Middle frontal gyrus (tissue), 1 donor: ENCODE results near the gene EHBP1.
"Not testable (repeated sequence)": the region's sequence is repeated elsewhere in the genome, so short reads cannot be mapped to it uniquely, and the experiment has no call there.

ENCODE experiments used
- DNase-seq: peaks from one replicate; pipeline ENCODE4 v3.0.0-alpha.2; 2015; ENCODE audit warnings: low spot score; ENCODE audit errors: extremely low spot score

The EHBP1 gene

DNA sequence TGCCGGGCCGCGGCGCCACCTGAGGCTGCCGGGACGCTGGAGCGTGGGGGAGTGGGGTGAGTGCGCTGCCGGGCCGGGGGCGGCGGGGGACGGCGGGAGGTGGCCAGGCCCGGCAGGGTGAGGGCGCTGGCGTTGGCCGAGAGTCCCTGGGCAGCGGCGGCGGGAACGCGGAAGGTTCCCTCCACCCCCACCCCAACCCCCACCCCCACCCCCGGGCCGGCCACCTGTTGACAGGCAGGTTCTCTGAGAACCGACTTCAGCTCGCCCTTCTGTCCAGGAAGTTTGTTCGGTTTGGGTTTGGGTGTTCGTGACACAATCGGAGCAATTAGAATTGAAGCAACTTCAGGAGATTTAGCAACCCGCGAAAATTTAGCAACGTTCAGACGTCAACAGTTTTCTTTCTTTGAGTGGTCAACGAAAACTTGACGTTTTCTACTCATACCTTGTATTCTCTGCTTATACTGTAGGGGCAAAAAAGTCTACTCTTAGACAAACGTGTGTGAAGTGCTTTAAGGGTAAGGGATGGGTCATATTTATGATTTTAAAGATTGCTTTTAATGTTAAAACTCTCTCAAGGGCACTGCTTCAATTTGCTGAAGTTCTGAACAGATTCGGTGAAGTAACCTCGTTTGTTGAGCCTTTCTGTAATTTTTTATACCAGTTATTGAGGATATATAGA lies 354.4 kb downstream of the EHBP1 start:
- no peak for DNase-seq

DNA sequence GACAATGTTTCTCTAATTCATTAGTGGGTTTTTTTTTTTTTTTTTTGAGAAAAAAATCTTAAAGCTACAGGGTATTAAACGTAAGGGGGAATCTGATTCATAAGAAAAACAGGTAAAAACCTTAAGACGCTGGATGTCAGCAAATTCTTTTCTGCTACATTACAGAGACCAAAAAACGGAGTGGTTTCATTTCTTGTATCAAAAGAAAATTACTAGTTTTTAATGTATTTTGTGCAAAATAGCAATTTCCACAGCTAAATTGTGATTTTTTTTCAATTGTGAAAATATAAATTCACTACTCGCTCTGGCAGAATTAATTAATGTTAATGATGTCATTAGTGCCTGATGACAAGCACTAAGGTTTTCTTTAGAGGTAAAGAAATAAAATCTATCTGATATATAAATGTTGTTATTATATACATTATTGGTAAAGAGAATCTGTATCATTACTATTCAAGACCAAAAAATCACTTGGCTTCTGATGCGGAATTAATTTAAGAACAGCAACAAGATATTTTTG lies 355.0 kb downstream of the EHBP1 start:
- no peak for DNase-seq

DNA sequence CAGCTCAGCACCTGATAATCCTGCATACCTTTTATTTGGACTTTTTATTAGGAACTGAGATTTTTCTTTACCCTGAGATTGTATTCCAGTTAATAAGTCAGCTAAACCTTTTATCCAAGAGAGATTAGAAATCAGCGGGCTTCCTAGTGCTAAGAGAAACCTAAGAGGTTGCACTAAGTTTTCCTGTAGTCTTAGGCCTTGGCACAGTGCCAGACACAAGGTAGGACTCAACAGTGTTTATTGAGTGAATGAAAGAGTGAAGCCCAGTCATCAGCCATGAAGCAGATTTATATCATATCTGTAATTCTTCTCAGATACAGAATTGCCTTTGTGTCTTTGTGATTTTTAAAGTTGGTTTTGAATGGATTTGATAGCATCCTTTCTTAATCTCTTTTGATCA lies 358.7 kb downstream of the EHBP1 start:
- DNase-seq = no peak

DNA sequence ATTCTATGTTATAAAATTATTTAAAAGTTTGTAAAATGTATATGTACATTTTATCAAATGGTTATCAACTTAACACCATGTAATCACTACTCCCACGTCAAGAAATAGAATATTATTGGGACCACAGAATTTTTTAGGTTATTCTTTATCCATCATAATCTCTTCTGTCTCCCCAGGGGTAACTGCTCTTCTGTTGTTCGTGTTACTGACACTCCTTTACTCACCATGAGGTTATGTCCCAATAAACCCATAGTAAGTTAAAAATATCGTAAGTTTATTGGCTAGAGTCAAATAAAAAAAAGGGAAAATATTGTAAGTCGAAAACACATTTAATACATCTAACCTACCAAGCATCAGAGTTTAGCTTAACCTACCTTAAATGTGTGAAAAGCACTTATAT lies 359.1 kb downstream of the EHBP1 start:
- no peak for DNase-seq

- DNase-seq = no peak
Observed at GRCh38 chr2:63066265-63066664, 360.8 kb downstream of the EHBP1 start.

GRCh38 chr2:63066838-63067237 lies 361.3 kb downstream of the EHBP1 start:
- DNase-seq = no peak

- no peak for DNase-seq
Observed at GRCh38 chr2:63071664-63072063, 366.2 kb downstream of the EHBP1 start.

GRCh38 chr2:63073994-63074393 lies 368.5 kb downstream of the EHBP1 start:
- no peak for DNase-seq

- DNase-seq = not testable (repeated sequence)
Observed at GRCh38 chr2:63074399-63074798, 368.9 kb downstream of the EHBP1 start.

DNA sequence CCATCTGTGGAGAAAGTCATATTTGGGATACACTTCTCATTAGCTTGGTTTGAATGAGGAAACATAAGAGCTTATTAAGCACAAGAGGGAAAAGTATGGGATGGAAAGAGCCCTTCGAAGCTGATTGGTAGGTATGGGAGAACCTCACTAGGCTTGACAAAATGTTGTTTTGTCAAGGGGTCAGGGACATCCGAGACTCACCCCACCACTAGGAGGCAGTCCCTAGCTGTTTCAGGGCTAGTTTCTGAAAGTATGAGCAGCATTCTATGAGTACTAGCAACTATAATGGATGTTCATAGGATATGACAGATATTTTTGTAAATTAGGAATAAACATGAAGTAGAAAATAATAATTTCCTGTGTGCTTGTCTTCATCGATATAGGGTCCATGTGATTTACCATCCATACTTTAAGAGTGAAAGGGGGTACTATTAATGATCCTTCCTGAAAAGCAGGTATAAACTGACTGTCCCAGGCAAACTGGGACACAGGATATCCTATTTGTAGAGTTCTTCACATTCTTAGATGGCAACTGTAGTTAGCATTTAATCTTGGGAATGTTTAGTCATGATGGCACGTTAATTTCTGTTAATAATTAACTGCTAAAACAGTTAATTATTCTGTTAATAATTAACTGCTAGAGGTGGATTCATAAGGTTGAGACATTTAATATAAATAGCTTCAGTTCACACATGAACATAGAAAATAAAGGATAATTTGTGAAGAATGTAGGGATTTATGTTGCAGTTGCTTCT lies 373.5 kb downstream of the EHBP1 start:
- no peak for DNase-seq

DNA sequence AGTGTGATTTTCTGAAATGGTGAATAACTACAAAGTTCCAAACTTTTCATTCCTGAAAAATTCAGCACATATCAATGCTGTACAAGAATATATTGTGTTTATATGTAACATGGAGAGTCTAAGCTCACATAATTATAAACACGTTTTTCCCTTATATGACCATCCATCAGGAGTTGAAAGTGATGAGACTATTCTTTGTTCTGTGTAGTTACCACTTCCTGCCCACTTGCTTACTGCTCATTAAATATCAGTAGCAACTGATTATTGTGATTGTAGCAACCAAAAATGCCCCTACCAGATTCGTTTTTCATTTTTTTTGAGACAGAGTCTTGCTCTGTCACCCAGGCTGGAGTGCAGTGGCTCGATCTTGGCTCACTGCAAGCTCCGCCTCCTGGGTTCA lies 375.9 kb downstream of the EHBP1 start:
- no peak for DNase-seq

DNA sequence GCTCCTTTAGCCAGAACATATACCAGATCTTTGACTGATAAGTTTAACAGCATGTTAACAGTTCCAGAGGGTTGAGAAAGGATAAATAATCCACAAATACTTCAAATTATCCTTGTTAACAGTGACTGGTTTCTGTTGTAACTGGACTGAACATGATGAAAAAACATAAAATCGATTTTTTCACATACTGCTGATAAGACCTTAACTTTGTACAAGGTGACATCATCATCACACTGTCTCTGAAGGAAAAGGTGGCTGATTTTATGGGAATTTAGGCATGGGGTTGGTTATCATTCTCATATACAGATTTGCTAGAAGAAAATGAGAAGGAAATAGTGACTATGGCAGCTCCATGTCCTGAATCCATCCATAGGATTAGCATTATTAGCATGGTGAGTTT lies 381.2 kb downstream of the EHBP1 start:
- no peak for DNase-seq

- DNase-seq = no peak
Observed at GRCh38 chr2:63092401-63092800, 386.9 kb downstream of the EHBP1 start.

- no peak for DNase-seq
Observed at GRCh38 chr2:63092857-63093256, 387.3 kb downstream of the EHBP1 start.

- no peak for DNase-seq
Observed at GRCh38 chr2:63093502-63093901, 388.0 kb downstream of the EHBP1 start.
